Endodermal cell (in vitro differentiated cells): Measurements from ENCODE around the gene OST4. TPM values are rescaled to one million over a fixed set of nuclear protein-coding genes. Genes with fewer than 3 reads are reported as not detected.

ENCODE experiments used
- DNase-seq: peaks from one replicate; pipeline ENCODE4 v3.0.0-alpha.2; 2017
- H3K27ac ChIP-seq: 2 replicates; pipeline ENCODE4 v1.5.1; 2013; ENCODE audit warnings: mild to moderate bottlenecking, low read depth, low read length, moderate library complexity
- H3K27me3 ChIP-seq: 2 replicates; pipeline ENCODE4 v1.6.1; 2013; ENCODE audit warnings: mild to moderate bottlenecking, low read length, moderate library complexity; ENCODE audit not compliant: insufficient read depth, control insufficient read depth, poor library complexity, severe bottlenecking
- H3K36me3 ChIP-seq: 2 replicates; pipeline ENCODE4 v1.7.0; 2013; ENCODE audit warnings: mild to moderate bottlenecking, low read length, moderate library complexity; ENCODE audit not compliant: control insufficient read depth, insufficient read depth
- H3K4me1 ChIP-seq: one replicate; pipeline ENCODE4 v1.7.0; 2013; ENCODE audit warnings: low read length; ENCODE audit not compliant: control insufficient read depth, insufficient read depth
- H3K4me3 ChIP-seq: 2 replicates; pipeline ENCODE4 v1.5.1; 2013; ENCODE audit warnings: mild to moderate bottlenecking, low read length, moderate library complexity
- H3K9ac ChIP-seq: 2 replicates; pipeline ENCODE4 v1.6.1; 2013; ENCODE audit warnings: mild to moderate bottlenecking, low read length, moderate library complexity; ENCODE audit not compliant: poor library complexity, severe bottlenecking; ENCODE audit errors: extremely low read depth
- H3K9me3 ChIP-seq: 2 replicates; pipeline ENCODE4 v1.6.1; 2013; ENCODE audit warnings: mild to moderate bottlenecking, low read length, moderate library complexity; ENCODE audit not compliant: control insufficient read depth
- H3K27ac Mint-ChIP-seq: 2 replicates; pipeline ENCODE4 v1.8.0; 2020; ENCODE audit warnings: mixed read lengths
- H3K27me3 Mint-ChIP-seq: 2 replicates; pipeline ENCODE4 v1.8.0; 2021; ENCODE audit warnings: mild to moderate bottlenecking, mixed read lengths; ENCODE audit not compliant: insufficient read depth
- H3K36me3 Mint-ChIP-seq: 2 replicates; pipeline ENCODE4 v1.8.0; 2020; ENCODE audit warnings: low read depth, mixed read lengths
- H3K4me1 Mint-ChIP-seq: 2 replicates; pipeline ENCODE4 v1.8.0; 2020; ENCODE audit warnings: mixed read lengths
- H3K4me3 Mint-ChIP-seq: 2 replicates; pipeline ENCODE4 v1.8.0; 2020; ENCODE audit warnings: mild to moderate bottlenecking, moderate library complexity, mixed read lengths
- H3K9me3 Mint-ChIP-seq: 2 replicates; pipeline ENCODE4 v1.8.0; 2020; ENCODE audit warnings: mild to moderate bottlenecking, mixed read lengths
- WGBS, 2 experiments: methylation state at CpG; one replicate each; pipeline versions ENCODE4 v1.1.5 to v1.1.7; 2013; ENCODE audit warnings: missing lambda C conversion rate in 2 of 2, mixed read lengths in 1 of 2; ENCODE audit not compliant: insufficient coverage in 1 of 2, insufficient read length in 1 of 2; 5-methylcytosine and 5-hydroxymethylcytosine counted together
- total RNA-seq, 2 donors: library from RNA; stranded (reverse); fragmentation: NEBNext Ultra II Directional in 1 of 2; extraction: Animal tissue kit (Norgen Biotek cat#: 25700) in 1 of 2; gene quantifications; 2 replicates in 1 of 2; 3 replicates in 1 of 2; pipeline ENCODE4 v1.2.1, GENCODE V29; 2021
- TF ChIP-seq, protein P1 (sequence below): fragments of 200-600 bp; sonication (generic); conservative IDR thresholded peaks from 2 replicates; pipeline ENCODE4 v1.5.0; 2021; ENCODE audit warnings: antibody characterized with exemption, mild to moderate bottlenecking

The OST4 gene
- total RNA-seq, 2 donors from 2014 or later, result 290 to 311 TPM

GRCh38 chr2:27051902-27052645 lies 19.4 kb downstream of the OST4 start:
- H3K27me3 Mint-ChIP-seq, result no peaks in the 10 kb centered on the region
- Histone ChIP-seq H3K36me3 (peaks cover 32% of the 10 kb centered on the region), H3K27me3 (no peaks in the 10 kb centered on the region), H3K9me3 (no peaks in the 10 kb centered on the region), H3K9ac (peak overlapping the region; percentile 71), H3K27ac (no peak overlapping the region), H3K4me1 (peaks cover 13% of the 10 kb centered on the region), H3K4me3 (peak overlapping the region; percentile 96)
- peak overlapping the region; percentile 90 for H3K4me3 Mint-ChIP-seq
- WGBS, 2 experiments, result 10 to 20% methylated on average over 5 to 24 of the region's 24 CpGs
- TF ChIP-seq, protein P1, sequence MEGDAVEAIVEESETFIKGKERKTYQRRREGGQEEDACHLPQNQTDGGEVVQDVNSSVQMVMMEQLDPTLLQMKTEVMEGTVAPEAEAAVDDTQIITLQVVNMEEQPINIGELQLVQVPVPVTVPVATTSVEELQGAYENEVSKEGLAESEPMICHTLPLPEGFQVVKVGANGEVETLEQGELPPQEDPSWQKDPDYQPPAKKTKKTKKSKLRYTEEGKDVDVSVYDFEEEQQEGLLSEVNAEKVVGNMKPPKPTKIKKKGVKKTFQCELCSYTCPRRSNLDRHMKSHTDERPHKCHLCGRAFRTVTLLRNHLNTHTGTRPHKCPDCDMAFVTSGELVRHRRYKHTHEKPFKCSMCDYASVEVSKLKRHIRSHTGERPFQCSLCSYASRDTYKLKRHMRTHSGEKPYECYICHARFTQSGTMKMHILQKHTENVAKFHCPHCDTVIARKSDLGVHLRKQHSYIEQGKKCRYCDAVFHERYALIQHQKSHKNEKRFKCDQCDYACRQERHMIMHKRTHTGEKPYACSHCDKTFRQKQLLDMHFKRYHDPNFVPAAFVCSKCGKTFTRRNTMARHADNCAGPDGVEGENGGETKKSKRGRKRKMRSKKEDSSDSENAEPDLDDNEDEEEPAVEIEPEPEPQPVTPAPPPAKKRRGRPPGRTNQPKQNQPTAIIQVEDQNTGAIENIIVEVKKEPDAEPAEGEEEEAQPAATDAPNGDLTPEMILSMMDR, result no peak
- peaks cover 34% of the 10 kb centered on the region for H3K36me3 Mint-ChIP-seq
- peaks cover 24% of the 10 kb centered on the region for H3K4me1 Mint-ChIP-seq
- DNase-seq, result no peak
- peak overlapping the region; percentile 58 for H3K27ac Mint-ChIP-seq
- H3K9me3 Mint-ChIP-seq, result peaks cover 2% of the 10 kb centered on the region

GRCh38 chr2:27050996-27051901 lies 20.2 kb downstream of the OST4 start, which contains the start of gene AGBL5:
TSS of gene AGBL5 (plus strand) at chr2:27051668. CDS start at chr2:27052959, 1,291 bp downstream.
- H3K27me3 ChIP-seq, result no peaks in the 10 kb centered on the region
- TF ChIP-seq, protein P1, result no peak
- peaks cover 24% of the 10 kb centered on the region for H3K4me1 Mint-ChIP-seq
- peak within 1 kb of the TSS; percentile 71 for H3K9ac ChIP-seq
- H3K36me3 Mint-ChIP-seq, result peaks cover 29% of the 10 kb centered on the region
- peaks cover 2% of the 10 kb centered on the region for H3K9me3 Mint-ChIP-seq
- no peaks in the 10 kb centered on the region for H3K27me3 Mint-ChIP-seq
- H3K27ac Mint-ChIP-seq, result peak within 1 kb of the TSS; percentile 96
- no peaks in the 10 kb centered on the region for H3K9me3 ChIP-seq
- peak within 1 kb of the TSS; percentile 96 for H3K4me3 ChIP-seq
- H3K27ac ChIP-seq, result peak within 1 kb of the TSS; percentile 91
- H3K4me3 Mint-ChIP-seq, result peak within 1 kb of the TSS; percentile 90
- peak; percentile 98 for DNase-seq
- peaks cover 11% of the 10 kb centered on the region for H3K4me1 ChIP-seq
- 0 to 1% methylated on average over 40 to 67 of the region's 67 CpGs for WGBS, 2 experiments
- H3K36me3 ChIP-seq, result peaks cover 24% of the 10 kb centered on the region

- TF ChIP-seq, protein P1, result peak; percentile 66
- 0 to 1% methylated on average over 22 to 48 of the region's 48 CpGs for WGBS, 2 experiments
- Histone ChIP-seq H3K27me3 (no peaks in the 10 kb centered on the region), H3K9ac (peak overlapping the region; percentile 49), H3K36me3 (peaks cover 16% of the 10 kb centered on the region), H3K9me3 (no peaks in the 10 kb centered on the region), H3K27ac (peak overlapping the region; percentile 91), H3K4me1 (peaks cover 11% of the 10 kb centered on the region), H3K4me3 (peak overlapping the region; percentile 96)
- DNase-seq, result peak; percentile 99
- Mint-ChIP-seq H3K4me1 (peaks cover 24% of the 10 kb centered on the region), H3K4me3 (peak overlapping the region; percentile 90), H3K27ac (peak overlapping the region; percentile 96), H3K9me3 (peaks cover 2% of the 10 kb centered on the region), H3K27me3 (no peaks in the 10 kb centered on the region), H3K36me3 (peaks cover 21% of the 10 kb centered on the region)
Observed at GRCh38 chr2:27050281-27050995, 21.0 kb downstream of the OST4 start.
